Measurements from ENCODE around the gene ADAM12.
"Not testable (repeated sequence)": the region's sequence is repeated elsewhere in the genome, so short reads cannot be mapped to it uniquely, and the experiment has no call there.

Gene ADAM12

DNA sequence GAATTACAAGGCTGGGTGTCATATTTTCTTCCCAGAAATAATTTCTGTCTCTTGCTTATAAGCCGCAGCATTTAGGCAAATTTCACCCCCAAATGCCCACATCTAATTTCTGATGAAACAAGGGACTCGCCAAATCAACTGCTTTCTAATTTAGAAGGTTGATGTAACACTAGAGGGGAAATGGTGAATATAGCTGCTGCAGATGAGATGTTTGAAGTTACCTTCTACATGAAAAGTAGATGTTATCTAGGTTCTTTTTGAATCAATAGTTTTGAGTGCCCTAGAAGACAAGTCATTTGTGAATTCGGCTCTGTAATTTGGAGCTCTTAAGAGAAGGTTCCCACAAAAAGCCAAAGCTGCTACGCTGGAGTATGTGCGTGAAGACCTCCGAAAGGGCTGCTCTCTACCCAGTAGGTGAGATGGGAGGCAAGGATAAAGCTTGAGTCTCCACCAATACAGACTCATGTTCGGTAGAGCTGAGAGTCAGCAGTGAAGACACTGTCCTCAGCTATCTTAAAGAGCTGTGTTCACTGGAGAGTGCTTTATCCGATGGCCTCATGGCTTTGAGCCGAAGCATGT, 392.5 kb downstream of the ADAM12 start:
- no peak for DNase-seq (ENCODE audit: extremely low read depth in 1 of 2, low read depth in 1 of 2)

DNA sequence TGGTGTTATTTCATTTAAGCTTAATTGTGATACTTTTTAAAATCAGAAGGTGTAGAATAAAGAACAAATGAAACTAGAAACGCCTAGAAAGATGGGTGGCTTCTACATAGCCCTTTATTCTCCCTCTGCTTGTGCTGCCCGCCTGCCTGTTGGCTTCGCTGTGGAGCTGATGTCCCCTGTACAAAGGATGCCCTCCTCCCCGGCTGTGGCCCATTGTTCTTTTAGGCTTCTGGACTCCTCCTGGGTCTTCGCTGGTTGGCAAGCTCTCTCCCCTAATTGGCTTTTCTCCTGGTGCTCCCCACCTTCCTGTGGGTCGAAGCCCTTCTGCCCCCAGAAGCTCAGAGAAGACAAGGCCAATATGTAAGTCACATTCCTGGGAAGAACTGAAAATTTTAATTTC, 393.7 kb downstream of the ADAM12 start:
- no peak for DNase-seq (ENCODE audit: extremely low read depth in 1 of 2, low read depth in 1 of 2)

DNA sequence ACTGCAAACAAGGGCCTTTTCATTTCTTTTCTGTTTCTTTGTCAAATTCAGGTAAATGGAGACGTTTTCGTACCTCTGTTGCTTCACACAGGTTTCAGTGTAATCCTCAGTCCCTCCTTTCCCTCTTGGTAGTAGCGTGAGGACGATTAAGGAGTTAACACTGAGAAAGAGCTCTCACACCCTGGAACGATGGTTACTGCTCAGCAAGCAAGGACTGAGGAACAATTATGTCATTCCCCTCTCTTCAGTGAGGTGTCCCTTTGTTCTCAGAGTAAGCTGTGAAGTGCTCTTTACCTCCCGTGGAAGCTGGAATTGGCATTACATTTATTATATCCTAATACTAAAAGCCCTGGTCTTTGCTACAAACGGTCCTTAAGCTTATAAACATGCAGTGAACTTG, 396.0 kb downstream of the ADAM12 start:
- no peak for DNase-seq (ENCODE audit: extremely low read depth in 1 of 2, low read depth in 1 of 2)

DNA sequence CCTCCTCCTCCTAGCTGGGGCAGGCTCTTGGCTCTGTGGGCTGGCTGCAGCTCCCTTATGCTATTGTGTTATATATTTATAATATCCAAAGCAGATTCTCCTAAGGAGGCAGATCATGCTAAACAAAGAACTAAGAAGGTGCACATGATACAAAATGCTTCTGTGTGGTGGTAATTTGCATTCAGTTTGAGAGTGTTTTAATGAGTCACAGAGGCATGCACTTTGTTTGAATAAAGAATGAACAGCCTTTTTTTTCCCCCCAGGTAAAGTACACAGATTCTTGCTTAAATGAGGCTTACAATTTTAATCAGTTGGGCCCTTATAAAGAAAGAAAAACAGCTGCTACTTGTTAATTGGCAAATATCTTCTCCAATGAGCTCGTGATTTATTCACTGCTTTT, 396.9 kb downstream of the ADAM12 start:
- no peak for DNase-seq (ENCODE audit: extremely low read depth in 1 of 2, low read depth in 1 of 2)

DNA sequence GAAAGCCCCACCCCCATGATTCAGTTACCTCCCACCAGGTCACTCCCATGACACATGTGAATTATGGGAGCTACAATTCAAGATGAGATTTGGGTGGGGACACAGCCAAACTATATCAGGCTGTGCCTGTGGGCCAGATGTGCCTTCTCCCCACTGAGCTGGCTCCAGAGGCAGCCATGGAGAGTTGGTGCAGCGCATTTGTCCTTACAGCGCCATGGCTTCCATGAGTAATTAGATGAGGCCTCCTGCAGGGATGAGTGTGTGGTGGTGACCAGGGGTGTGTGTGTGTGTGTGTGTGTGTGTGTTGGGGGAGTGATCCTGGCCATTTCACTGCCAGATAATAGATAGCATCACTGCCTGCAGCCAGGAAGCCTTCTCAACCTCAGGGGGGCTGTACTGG, 397.3 kb downstream of the ADAM12 start:
- DNase-seq (ENCODE audit: extremely low read depth in 1 of 2, low read depth in 1 of 2): no peak

DNA sequence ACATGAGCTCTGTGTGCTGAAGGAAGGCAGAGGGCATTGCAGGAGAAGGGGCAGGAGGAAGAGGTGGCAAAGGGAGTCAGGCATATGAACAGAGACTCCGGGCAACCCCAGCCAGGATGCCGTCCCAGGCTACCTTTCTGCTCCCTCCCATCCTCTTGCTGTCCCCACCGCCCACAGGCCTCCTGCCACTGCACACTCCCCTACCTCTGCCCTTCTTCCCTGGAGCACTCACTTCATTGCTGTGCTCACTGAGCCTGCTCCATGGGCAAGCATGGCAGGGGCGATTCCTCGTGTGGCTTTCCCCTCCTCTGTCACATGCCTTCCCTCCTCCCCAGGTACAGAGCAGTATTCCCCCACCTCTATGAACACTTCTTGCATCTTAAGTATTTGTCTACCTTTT, 398.5 kb downstream of the ADAM12 start:
- DNase-seq (ENCODE audit: extremely low read depth in 1 of 2, low read depth in 1 of 2): no peak

DNA sequence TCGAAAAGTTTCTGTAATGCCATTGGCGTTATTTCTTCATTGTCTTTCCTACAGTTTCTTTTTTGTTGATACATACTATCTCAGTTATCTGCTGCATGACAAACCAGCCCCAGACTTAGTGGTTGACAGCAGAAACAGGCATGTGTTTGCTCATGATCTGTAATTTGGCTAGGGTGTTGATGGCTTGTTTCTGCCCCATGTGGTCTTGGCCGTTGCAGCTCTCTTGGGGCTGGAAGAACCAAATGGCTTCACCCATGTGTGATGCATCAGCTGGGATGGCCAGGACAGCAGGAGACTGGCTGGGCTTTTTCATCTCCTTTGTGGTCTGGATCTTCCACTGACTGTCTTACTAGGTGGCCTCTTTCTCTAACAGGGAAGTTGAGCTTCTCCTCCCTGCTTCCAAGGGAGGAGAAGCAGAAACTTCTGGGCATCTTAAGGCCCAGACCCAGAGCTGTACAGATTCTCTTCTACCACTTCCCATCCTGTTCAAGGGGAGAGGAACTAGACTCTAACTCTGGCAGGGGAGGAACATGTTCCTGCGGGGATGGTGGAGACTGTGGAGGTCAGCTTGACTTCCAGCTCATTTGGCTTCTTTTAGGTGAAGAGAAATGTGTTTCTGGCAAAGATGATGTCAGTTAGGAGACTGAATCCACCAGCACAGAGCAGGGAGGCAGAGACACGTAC, 402.6 kb downstream of the ADAM12 start:
- no peak for DNase-seq (ENCODE audit: extremely low read depth in 1 of 2, low read depth in 1 of 2)

DNA sequence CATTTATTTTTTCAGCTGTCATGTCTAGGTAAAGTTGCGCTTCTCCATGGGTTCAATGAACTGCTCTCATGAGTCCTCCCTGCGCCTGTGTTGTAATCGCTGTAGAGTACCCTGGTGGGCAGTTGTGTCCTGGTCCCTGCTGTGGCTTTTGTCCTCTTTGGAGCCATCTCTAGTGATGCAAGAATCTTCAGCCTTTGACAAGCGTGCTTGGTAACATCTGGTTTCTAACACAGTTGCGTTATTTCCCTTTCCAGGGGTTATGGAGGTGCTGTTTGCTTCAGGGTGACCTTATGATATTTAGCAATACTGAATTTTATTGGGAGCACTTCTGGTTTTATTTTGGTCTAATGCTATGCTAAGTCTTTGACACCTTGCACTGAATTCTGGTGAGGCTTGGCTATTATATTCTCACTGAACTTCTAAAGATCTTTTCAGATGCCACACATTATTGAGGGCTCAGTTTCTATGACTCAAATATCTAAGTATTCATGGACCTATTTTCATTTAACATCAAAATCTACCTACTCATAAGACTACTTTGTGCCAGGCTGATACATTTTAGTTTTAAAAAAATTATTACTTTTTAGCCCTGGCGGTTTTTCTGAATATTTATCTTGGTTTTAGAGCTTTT, 403.3 kb downstream of the ADAM12 start:
- DNase-seq (ENCODE audit: extremely low read depth in 1 of 2, low read depth in 1 of 2): no peak

DNA sequence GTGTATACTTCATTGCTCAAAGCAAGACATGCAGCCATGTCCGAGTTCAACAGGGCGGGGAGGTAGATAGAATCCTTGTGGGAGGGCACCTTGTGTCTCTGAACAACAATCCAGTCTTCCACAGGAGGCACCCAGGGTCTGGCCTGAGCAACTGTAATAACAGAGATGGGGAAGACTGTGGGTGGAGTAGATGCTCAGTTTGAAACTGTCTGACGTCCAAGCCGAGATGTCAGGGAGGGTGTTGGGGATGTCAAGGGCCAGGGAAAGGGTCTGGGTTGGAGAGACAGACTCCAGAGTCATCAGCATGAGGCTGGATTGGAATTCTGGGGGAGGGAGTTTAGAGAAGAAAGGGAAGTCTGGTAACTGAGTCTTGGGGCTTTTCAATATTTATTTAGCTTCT, 403.9 kb downstream of the ADAM12 start:
- no peak for DNase-seq (ENCODE audit: extremely low read depth in 1 of 2, low read depth in 1 of 2)

DNA sequence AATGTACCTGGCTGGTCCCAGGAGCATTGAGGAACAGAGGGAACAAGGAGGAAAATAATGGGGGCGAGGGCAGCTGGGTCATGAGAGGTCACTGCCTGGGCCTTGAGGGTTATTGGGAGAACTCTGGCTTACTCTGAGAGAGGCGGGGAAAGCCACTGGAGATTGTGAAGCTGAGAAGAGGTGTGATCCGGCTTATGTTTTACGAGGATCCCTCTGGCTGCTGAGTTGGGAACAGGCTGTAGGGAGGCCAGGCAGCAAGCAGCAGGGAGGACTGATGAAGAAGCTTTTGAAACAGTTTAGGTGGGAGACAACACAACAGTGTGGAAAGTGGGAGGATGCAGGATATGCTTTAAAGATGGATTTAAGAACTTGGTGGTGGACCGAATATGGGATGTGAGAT, 404.6 kb downstream of the ADAM12 start:
- no peak for DNase-seq (ENCODE audit: extremely low read depth in 1 of 2, low read depth in 1 of 2)

DNA sequence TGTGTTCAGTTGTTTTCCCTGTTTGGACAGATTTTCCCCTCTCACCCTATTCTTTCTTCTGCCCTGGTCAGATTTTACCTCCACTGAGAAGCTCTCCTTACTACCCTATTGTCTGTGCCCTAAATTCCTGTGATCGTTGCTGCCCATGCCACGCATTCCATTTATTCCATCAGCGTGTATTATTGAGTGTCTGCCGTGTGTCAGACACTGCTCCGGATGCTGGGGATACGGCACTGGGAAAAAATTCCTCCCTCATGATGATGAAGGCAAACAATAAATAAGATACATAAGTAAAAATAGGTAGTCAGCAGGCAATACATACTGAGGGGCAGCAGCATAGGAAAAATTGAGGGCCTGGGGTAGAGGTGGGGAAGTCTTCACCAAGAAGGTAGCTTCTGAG, 405.1 kb downstream of the ADAM12 start:
- DNase-seq (ENCODE audit: extremely low read depth in 1 of 2, low read depth in 1 of 2): no peak

DNA sequence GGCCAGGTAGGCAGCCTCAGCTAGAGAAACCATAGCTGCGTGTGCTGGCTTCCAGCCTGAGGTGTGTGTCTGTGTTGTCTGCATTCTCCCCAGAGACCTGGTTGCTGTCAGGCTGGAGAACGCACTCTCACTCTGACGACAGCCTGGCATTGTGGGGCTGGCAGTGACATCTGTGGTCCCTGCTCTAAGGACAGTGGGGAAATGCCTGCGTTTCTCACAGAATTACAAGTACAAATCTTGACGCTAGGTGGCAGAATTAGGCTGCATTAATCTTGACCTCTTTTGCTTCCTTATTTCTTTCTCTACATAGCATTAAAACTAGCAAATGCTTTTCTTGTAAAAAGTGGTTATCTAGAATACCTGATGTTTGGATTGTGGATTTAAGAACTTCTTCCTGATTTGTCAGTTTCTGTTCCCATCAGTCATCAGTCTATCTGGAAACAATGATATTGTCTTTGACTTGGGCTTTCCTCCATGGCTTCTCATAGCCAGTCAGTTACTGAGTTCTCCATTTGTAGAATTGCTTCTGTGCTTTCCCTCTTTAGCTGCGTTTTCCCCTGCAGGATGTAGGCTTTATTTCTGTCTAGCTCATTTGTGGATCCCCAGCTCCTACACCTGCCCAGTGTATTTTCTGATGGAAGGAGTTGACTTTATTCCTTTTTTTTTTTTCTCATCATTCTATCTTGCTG, 405.9 kb downstream of the ADAM12 start:
- DNase-seq (ENCODE audit: extremely low read depth in 1 of 2, low read depth in 1 of 2): no peak

DNA sequence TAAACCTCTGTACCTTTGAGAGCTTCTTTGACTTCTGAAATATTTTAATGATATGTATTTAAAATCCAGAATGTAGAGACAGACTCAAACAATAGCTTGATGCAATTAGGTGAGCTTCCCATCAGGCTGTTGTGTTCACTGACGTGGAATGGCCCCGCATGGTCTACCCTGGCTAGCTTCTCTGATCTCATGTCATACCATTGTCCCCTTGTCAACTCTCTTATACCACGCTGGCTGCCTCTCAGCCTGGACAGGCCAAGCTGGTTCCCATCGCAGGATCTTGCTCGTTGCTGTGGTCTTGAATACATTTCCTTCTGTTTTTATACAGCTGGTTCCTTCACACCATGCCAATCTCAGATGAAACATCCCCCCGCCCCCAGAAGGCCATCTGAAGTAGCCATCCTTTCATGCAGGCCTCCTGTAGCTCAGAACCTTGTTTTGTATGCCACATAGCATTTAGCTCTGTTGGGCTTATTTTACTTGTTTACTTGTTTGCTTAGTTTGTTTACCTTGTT, 407.7 kb downstream of the ADAM12 start:
- no peak for DNase-seq (ENCODE audit: extremely low read depth in 1 of 2, low read depth in 1 of 2)

DNA sequence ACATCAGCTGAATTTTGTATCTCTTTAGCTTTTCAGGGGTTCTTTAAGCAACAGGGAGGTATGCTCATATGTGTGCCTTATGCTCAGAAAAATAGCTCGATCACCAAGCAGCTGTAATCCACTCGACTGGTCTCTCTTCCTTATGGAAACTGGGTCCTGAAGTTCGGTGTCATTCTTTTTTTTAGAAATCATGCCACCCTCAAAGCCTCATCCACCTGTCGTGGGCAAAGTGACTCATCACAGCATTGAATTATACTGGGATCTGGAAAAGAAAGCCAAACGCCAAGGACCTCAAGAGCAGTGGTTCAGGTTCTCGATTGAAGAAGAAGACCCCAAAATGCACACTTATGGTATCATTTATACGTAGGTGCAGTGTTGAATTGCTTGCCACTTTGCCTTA, 408.3 kb downstream of the ADAM12 start:
- no peak for DNase-seq (ENCODE audit: extremely low read depth in 1 of 2, low read depth in 1 of 2)

DNA sequence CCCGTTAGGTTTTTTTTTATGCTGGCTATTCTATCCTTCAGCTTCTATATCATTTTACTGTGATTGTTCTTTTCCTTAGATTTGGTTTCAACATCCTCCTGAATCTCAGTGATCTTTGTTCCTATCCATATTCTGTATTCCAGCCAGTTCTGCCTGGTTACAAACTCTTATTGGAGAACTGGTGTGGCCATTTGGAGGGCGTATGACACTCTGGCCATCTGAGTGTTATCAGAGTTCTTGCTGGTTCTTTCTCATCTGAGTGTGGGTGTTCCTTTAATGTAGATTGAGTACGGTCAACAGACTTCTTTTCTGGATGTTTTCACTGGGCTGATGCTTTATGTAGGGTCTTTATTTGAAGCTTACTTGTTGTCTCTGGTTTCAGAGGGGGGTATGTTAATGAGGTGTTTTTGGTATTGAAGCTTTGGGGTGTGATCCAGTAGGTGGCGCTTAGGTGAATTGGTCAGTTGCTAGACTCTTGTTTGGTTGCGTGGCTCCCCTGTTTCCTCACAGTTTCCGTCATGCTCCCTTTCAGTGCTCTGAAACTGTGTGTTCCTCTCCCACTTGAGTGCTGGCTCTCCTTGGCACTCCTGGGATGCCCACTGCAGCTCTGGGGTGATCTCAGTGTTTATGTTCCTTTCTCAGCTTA, 411.2 kb downstream of the ADAM12 start:
- DNase-seq (ENCODE audit: extremely low read depth in 1 of 2, low read depth in 1 of 2): no peak

DNA sequence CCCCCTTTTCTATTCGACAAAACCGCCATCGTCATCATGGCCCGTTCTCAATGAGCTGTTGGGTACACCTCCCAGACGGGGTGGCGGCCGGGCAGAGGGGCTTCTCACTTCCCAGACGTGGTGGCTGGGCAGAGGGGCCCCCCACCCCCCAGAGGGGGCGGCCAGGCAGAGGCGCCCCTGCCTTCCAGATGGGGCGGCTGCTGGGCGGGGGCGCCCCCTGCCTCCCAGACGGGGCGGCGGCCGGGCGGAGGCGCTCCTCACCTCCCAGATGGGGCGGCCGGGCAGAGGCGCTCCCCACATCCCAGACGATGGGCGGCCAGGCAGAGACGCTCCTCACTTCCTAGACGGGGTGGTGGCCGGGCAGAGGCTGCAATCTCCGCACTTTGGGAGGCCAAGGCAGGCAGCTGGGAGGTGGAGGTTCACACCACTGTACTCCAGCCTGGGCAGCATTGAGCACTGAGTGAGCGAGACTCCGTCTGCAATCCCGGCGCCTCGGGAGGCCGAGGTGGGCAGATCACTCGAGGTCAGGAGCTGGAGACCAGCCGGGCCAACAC, 418.1 kb downstream of the ADAM12 start:
- DNase-seq (ENCODE audit: extremely low read depth in 1 of 2, low read depth in 1 of 2): not testable (repeated sequence)

DNA sequence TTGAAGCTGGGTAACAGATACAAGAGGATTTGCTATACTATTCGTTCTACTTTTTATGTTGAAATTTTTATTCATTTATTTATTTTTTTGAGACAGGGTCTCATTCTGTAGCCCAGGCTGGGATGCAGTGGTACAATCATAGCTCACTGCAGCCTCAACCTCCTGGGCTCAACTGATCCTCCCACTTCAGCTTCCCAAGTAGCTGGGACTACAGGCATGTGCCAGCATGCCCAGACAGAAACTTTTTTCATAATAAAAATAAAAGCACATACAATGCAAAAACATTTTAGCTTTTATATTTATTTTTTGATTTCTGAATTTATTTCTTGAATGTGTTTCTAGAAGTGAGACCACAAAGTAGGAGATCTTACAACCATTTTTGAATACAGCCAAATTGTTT, 420.7 kb downstream of the ADAM12 start:
- no peak for DNase-seq (ENCODE audit: extremely low read depth in 1 of 2, low read depth in 1 of 2)

DNA sequence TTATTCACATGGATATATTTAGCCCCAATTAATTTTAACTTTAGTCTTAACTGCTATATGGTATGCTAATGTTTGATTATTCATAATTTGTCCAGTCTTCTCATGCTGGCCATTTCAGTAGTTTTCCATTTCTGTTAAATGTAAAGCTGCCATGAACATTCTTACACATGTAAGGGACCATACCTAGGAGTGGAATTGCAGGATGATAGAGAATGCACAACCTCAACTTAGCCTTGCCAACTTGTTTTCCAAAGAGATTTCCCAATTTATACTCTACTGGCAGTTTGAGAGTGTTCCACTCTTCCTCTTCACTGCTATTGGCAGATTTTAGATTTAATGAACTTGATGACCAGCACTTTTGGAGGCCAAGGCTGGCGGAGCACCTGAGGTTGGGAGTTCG, 423.7 kb downstream of the ADAM12 start:
- DNase-seq (ENCODE audit: extremely low read depth in 1 of 2, low read depth in 1 of 2): no peak
